ENCODE measurements around the gene TRIAP1. TPM values are rescaled to one million over a fixed set of nuclear protein-coding genes. Genes with fewer than 3 reads are reported as not detected.

Gene TRIAP1
- total RNA-seq, 1 experiment from 2014 or later, result 26.1 TPM

DNA sequence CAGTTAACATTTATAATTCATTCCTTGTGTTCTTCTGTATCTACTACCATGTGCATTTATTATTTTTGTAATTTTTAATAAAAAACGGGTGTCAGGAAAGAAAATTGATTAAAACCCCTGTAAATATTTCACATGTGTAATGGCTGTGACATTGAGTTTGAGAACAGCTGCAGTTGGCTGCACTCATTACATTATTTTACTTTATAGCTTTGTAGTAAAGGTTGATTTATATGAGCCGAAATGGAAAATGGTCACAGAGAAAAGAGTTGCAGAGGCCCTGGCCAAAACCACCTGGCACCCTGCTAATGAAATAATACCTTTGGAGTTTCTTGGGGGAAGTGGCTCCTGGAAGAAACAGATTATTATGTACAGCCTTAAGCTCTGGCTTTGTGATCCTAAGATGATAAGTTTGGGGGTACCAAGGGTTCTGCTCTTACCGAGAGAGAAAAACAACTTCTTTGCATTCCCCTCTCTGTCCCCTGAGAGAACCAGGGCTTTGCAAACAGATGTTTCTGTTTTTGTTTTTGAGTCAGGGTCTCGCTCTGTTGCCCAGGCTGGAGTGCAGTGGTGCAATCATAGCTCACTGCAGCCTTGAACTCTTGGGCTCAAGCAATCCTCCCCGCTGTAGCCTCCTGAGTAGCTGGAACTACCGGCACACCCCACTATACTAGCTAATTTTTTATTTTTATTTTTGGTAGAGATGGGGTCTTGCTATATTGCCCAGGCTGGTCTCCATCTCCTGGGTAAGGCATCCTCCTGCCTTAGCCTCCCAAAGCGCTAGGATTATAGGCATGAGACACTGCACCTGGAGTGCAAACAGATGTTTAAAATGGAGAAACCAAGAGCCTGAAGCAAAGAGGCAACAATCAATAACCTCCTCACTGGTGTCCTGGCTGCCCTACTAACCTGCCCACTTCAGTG lies 40.0 kb upstream of the TRIAP1 start:
- Histone ChIP-seq H3K36me3 (ENCODE audit: insufficient read depth, low read length) (no peaks in the 10 kb centered on the region), H3K4me1 (ENCODE audit: low read length) (peaks cover 8% of the 10 kb centered on the region), H3K9ac (ENCODE audit: low read length) (no peak overlapping the region), H3K79me2 (ENCODE audit: low read length) (no peaks in the 10 kb centered on the region), H3K4me2 (ENCODE audit: low read depth, low read length, poor library complexity, severe bottlenecking) (no peak overlapping the region), H3K27ac (ENCODE audit: low read length) (no peak overlapping the region), H4K20me1 (ENCODE audit: insufficient read depth, low read depth, low read length) (no peaks in the 10 kb centered on the region), H3K9me3 (ENCODE audit: low read length) (no peaks in the 10 kb centered on the region), H2AFZ (ENCODE audit: low read length) (no peak overlapping the region), H3K27me3 (ENCODE audit: low read length) (no peaks in the 10 kb centered on the region), H3K4me3 (ENCODE audit: low read length) (no peak overlapping the region), H3K9me2 (replicated peaks; ENCODE audit: insufficient read depth, low read length) (no peaks in the 10 kb centered on the region)
- no peak for DNase-seq

DNA sequence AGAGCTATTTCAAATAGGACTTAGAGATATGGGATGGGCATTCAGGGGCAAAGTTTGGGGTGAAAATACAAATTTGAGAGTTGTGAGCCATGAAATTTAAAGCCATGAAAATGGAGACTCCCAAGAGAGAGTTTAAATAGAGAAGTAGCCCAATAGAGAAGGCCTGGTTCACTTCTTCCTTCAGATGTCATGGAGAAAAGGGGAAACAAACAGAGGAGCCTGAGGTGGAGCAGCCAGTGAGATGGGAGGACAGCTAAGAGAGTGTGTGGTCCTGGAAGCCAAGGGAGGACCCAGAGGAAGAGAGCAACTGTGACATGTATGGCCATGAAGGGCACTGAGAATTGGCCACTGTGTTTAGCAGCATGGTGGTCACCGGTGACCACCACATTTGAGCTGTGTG lies 37.4 kb upstream of the TRIAP1 start:
- Histone ChIP-seq H3K9ac (ENCODE audit: low read length) (no peak overlapping the region), H3K79me2 (ENCODE audit: low read length) (no peaks in the 10 kb centered on the region), H3K9me2 (replicated peaks; ENCODE audit: insufficient read depth, low read length) (no peaks in the 10 kb centered on the region), H3K36me3 (ENCODE audit: insufficient read depth, low read length) (no peaks in the 10 kb centered on the region), H3K4me3 (ENCODE audit: low read length) (no peak overlapping the region), H4K20me1 (ENCODE audit: insufficient read depth, low read depth, low read length) (no peaks in the 10 kb centered on the region), H3K9me3 (ENCODE audit: low read length) (no peaks in the 10 kb centered on the region), H3K27me3 (ENCODE audit: low read length) (no peaks in the 10 kb centered on the region), H2AFZ (ENCODE audit: low read length) (no peak overlapping the region), H3K4me1 (ENCODE audit: low read length) (peaks cover 8% of the 10 kb centered on the region), H3K27ac (ENCODE audit: low read length) (no peak overlapping the region), H3K4me2 (ENCODE audit: low read depth, low read length, poor library complexity, severe bottlenecking) (no peak overlapping the region)
- no peak for DNase-seq

DNA sequence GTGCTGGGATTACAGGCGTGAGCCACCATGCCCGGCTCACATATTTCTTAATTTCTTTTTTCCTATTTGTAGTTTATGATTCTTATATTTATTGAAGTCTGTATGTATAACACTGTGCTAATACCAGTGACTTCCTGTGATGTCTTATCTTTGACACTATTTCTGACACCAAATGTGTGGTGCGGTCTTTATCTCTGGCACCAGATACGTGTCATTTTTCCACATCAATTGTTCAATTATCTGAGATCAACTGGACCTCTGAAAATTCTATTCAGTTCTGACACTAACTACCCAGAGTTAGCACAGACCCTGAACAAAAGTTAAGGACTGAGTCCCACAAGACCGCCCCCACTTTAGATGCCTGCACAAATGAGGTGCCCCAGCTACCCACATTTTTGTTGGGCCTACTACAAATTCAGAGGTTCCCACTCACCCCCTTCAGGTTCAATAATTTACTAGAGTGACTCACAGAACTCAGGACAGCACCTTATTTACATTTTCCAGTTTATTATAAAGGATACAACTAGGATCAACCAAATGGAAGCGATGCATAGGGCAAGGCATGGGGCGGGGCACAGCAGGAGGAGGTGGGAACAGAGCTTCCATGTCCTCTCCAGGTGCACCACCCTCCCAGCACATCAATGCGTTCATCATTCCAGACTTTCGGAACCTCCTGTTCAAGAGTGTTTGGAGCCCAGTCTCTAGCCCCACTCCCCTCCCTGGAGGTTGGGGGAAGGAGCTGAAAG lies 35.0 kb upstream of the TRIAP1 start:
- Histone ChIP-seq H3K27ac (ENCODE audit: low read length) (no peak overlapping the region), H3K36me3 (ENCODE audit: insufficient read depth, low read length) (no peaks in the 10 kb centered on the region), H3K4me1 (ENCODE audit: low read length) (peaks cover 8% of the 10 kb centered on the region), H3K4me2 (ENCODE audit: low read depth, low read length, poor library complexity, severe bottlenecking) (no peak overlapping the region), H2AFZ (ENCODE audit: low read length) (no peak overlapping the region), H3K9me2 (replicated peaks; ENCODE audit: insufficient read depth, low read length) (no peaks in the 10 kb centered on the region), H4K20me1 (ENCODE audit: insufficient read depth, low read depth, low read length) (no peaks in the 10 kb centered on the region), H3K9me3 (ENCODE audit: low read length) (no peaks in the 10 kb centered on the region), H3K9ac (ENCODE audit: low read length) (no peak overlapping the region), H3K79me2 (ENCODE audit: low read length) (no peaks in the 10 kb centered on the region), H3K4me3 (ENCODE audit: low read length) (no peak overlapping the region), H3K27me3 (ENCODE audit: low read length) (no peaks in the 10 kb centered on the region)
- no peak for DNase-seq

DNA sequence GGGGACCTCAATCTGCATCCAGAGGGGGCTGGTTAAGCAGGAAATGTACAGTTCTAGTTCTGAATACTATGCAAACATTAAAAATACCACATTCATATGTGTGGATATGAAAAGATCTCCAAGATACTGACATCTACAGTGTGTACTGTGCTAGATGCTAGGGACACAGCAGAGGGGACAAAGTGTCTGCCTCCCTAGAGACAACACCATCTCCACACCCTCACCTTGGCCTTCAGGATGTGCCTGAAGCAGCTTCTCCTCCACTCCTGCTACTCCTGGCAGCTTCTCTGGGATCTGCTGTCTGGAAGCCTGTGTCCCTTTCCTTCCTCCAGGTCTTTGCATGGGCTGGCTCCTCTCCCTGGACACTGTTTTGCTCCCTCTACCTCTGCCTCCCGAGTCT lies 34.0 kb upstream of the TRIAP1 start:
- Histone ChIP-seq H3K4me3 (ENCODE audit: low read length) (no peak overlapping the region), H3K9me3 (ENCODE audit: low read length) (no peaks in the 10 kb centered on the region), H3K79me2 (ENCODE audit: low read length) (no peaks in the 10 kb centered on the region), H3K36me3 (ENCODE audit: insufficient read depth, low read length) (no peaks in the 10 kb centered on the region), H4K20me1 (ENCODE audit: insufficient read depth, low read depth, low read length) (no peaks in the 10 kb centered on the region), H2AFZ (ENCODE audit: low read length) (no peak overlapping the region), H3K27me3 (ENCODE audit: low read length) (no peaks in the 10 kb centered on the region), H3K4me1 (ENCODE audit: low read length) (peaks cover 8% of the 10 kb centered on the region), H3K9me2 (replicated peaks; ENCODE audit: insufficient read depth, low read length) (no peaks in the 10 kb centered on the region), H3K9ac (ENCODE audit: low read length) (no peak overlapping the region), H3K27ac (ENCODE audit: low read length) (no peak overlapping the region), H3K4me2 (ENCODE audit: low read depth, low read length, poor library complexity, severe bottlenecking) (no peak overlapping the region)
- no peak for DNase-seq

DNA sequence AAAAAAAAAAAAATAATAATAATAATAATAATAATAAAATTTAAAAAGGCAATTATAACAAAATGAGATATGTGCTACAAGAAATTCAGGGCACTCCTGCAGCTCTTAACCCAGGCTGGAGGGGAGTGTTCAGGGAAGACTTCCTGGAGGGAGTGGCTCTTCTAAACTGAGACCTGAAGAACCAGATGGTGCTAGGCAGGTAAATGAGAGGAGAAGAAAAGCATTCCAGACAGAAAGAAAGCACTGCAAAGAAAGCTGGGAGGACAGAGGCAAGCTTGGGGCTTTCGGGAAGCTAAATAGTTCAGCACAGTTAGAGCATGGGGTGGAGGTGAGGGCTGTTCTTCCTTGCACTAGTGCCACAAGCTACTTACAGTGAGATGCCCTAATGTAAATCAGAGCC lies 33.3 kb upstream of the TRIAP1 start:
- Histone ChIP-seq H3K9ac (ENCODE audit: low read length) (peak overlapping the region; percentile 13; the same call in 1 of the 2 replicates), H3K79me2 (ENCODE audit: low read length) (no peaks in the 10 kb centered on the region), H4K20me1 (ENCODE audit: insufficient read depth, low read depth, low read length) (no peaks in the 10 kb centered on the region), H3K9me3 (ENCODE audit: low read length) (no peaks in the 10 kb centered on the region), H3K4me3 (ENCODE audit: low read length) (no peak overlapping the region), H3K27me3 (ENCODE audit: low read length) (no peaks in the 10 kb centered on the region), H3K36me3 (ENCODE audit: insufficient read depth, low read length) (no peaks in the 10 kb centered on the region), H3K27ac (ENCODE audit: low read length) (no peak overlapping the region), H3K9me2 (replicated peaks; ENCODE audit: insufficient read depth, low read length) (no peaks in the 10 kb centered on the region), H2AFZ (ENCODE audit: low read length) (no peak overlapping the region), H3K4me1 (ENCODE audit: low read length) (peaks cover 8% of the 10 kb centered on the region), H3K4me2 (ENCODE audit: low read depth, low read length, poor library complexity, severe bottlenecking) (no peak overlapping the region)
- DNase-seq, result no peak

DNA sequence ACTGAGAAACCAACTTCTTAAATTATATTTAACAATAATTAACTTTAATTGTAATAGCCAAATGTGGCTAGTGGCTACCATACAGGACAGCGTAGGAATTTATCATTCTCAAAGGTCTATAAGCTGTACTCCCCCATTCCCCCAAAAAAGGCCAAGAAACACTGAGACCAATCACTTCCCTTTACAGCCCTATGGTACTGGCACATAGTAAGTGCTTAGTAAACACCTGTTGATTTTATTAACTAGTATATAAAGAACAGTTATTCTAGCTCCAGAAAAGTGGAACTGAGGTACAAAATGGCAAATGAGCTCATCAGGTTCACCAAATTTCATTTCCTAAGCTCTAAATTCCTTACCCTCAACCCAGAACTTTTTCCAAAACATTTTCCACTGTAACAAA lies 29.5 kb upstream of the TRIAP1 start:
- Histone ChIP-seq H3K4me1 (ENCODE audit: low read length) (no peaks in the 10 kb centered on the region), H3K9me2 (replicated peaks; ENCODE audit: insufficient read depth, low read length) (no peaks in the 10 kb centered on the region), H3K36me3 (ENCODE audit: insufficient read depth, low read length) (no peaks in the 10 kb centered on the region), H3K27ac (ENCODE audit: low read length) (no peak overlapping the region), H4K20me1 (ENCODE audit: insufficient read depth, low read depth, low read length) (no peaks in the 10 kb centered on the region), H3K79me2 (ENCODE audit: low read length) (no peaks in the 10 kb centered on the region), H3K27me3 (ENCODE audit: low read length) (no peaks in the 10 kb centered on the region), H3K4me2 (ENCODE audit: low read depth, low read length, poor library complexity, severe bottlenecking) (no peak overlapping the region), H3K4me3 (ENCODE audit: low read length) (no peak overlapping the region), H3K9ac (ENCODE audit: low read length) (no peak overlapping the region), H3K9me3 (ENCODE audit: low read length) (no peaks in the 10 kb centered on the region), H2AFZ (ENCODE audit: low read length) (no peak overlapping the region)
- no peak for DNase-seq

DNA sequence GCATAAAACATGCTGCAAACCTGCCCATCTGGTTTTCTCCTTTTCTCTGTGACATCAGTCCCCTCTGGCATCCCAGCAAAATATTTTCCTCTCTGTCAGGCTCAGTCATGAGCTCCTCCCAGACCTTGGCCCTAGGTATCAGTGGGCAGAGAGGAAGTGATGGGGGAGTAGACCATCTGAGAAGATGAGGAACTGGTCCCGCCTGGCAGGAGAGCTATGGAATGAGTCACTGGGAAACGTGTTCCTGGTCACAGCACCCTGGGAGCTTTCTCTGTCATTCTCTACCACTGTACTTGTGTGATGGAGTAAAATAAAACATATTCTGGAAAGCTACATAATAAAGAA lies 28.4 kb upstream of the TRIAP1 start:
- Histone ChIP-seq H4K20me1 (ENCODE audit: insufficient read depth, low read depth, low read length) (no peaks in the 10 kb centered on the region), H3K27ac (ENCODE audit: low read length) (no peak overlapping the region), H3K4me3 (ENCODE audit: low read length) (no peak overlapping the region), H2AFZ (ENCODE audit: low read length) (no peak overlapping the region), H3K79me2 (ENCODE audit: low read length) (no peaks in the 10 kb centered on the region), H3K9me2 (replicated peaks; ENCODE audit: insufficient read depth, low read length) (no peaks in the 10 kb centered on the region), H3K27me3 (ENCODE audit: low read length) (no peaks in the 10 kb centered on the region), H3K9ac (ENCODE audit: low read length) (no peak overlapping the region), H3K4me2 (ENCODE audit: low read depth, low read length, poor library complexity, severe bottlenecking) (no peak overlapping the region), H3K9me3 (ENCODE audit: low read length) (no peaks in the 10 kb centered on the region), H3K4me1 (ENCODE audit: low read length) (peaks cover 7% of the 10 kb centered on the region), H3K36me3 (ENCODE audit: insufficient read depth, low read length) (no peaks in the 10 kb centered on the region)
- DNase-seq, result no peak

DNA sequence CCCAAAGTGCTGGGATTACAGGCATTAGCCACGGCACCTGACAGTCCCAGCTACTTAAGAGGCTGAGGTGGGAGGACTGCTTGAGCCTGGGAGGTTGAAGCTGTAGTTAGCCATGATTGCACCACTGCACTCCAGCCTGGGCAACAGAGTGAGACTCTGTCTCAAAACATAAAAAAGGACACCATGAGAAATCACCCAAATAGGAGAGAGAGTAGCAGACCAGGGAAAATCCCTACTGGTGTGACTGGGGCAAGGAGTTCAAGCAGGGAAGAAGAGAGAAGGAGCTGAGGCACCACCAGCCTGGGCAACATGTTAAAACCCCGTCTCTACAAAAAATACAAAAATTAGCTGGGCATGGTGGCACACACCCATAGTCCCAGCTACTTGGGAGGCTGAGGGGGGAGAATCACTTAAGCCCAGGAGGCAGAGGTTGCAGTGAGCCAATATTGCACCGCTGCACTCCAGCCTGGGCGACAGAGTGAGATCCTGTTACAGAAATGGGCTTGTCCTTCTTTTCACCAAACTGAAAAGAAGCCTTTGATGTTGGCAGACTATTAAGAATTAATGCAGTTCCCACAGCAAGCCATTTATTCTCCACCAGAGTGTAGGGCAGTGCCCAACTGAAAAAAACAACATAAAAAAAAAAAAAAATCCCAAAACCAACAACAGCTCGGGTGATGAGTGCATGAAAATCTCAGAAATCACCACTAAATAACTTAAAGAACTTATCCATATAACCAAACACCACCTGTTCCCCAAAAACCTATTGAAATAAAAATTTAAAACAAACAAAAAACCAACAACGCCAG lies 27.8 kb upstream of the TRIAP1 start:
- Histone ChIP-seq H3K9ac (ENCODE audit: low read length) (no peak overlapping the region), H3K36me3 (ENCODE audit: insufficient read depth, low read length) (no peaks in the 10 kb centered on the region), H3K4me3 (ENCODE audit: low read length) (no peak overlapping the region), H3K9me2 (replicated peaks; ENCODE audit: insufficient read depth, low read length) (no peaks in the 10 kb centered on the region), H3K9me3 (ENCODE audit: low read length) (no peaks in the 10 kb centered on the region), H3K4me2 (ENCODE audit: low read depth, low read length, poor library complexity, severe bottlenecking) (no peak overlapping the region), H2AFZ (ENCODE audit: low read length) (no peak overlapping the region), H4K20me1 (ENCODE audit: insufficient read depth, low read depth, low read length) (peaks cover under 1% of the 10 kb centered on the region; the same call in 1 of the 2 replicates), H3K27me3 (ENCODE audit: low read length) (no peaks in the 10 kb centered on the region), H3K79me2 (ENCODE audit: low read length) (peaks cover 4% of the 10 kb centered on the region), H3K27ac (ENCODE audit: low read length) (no peak overlapping the region), H3K4me1 (ENCODE audit: low read length) (peaks cover 7% of the 10 kb centered on the region)
- no peak for DNase-seq

Data from Karpas-422 (cell line).